ENCODE results near the gene OAS1. TPM values are rescaled to one million over a fixed set of nuclear protein-coding genes. Genes with fewer than 3 reads are reported as not detected.

The OAS1 gene
- polyA plus RNA-seq, 1 experiment = 0.19 TPM

- Histone ChIP-seq H3K9me3 (ENCODE audit: control insufficient read depth, insufficient read depth, low read length) (no peaks in the 10 kb centered on the region), H3K4me3 (ENCODE audit: low read depth, low read length) (no peak overlapping the region), H3K27ac (ENCODE audit: low read depth, low read length) (no peak overlapping the region), H3K27me3 (ENCODE audit: control insufficient read depth, insufficient read depth, low read length) (no peaks in the 10 kb centered on the region)
- POLR2A ChIA-PET = no interaction called here
- DNase-seq (ENCODE audit: low read depth, low spot score) = no peak
- TF ChIP-seq CTCF (IDR thresholded peaks at IDR 0.05; ENCODE audit: low read depth, low read length) = no peak
- CTCF ChIA-PET = no interaction called here
Observed at GRCh38 chr12:112868459-112869041, 38.2 kb upstream of the OAS1 start.

GRCh38 chr12:112869091-112869490, 37.7 kb upstream of the OAS1 start:
- ChIA-PET POLR2A (no interaction called here), CTCF (no interaction called here)
- Histone ChIP-seq H3K27ac (ENCODE audit: low read depth, low read length) (no peak overlapping the region), H3K27me3 (ENCODE audit: control insufficient read depth, insufficient read depth, low read length) (no peaks in the 10 kb centered on the region), H3K9me3 (ENCODE audit: control insufficient read depth, insufficient read depth, low read length) (no peaks in the 10 kb centered on the region), H3K4me3 (ENCODE audit: low read depth, low read length) (no peak overlapping the region)
- no peak for DNase-seq (ENCODE audit: low read depth, low spot score)
- TF ChIP-seq CTCF (IDR thresholded peaks at IDR 0.05; ENCODE audit: low read depth, low read length) = no peak

GRCh38 chr12:112869778-112870177, 37.0 kb upstream of the OAS1 start:
- CTCF ChIA-PET = no interaction called here

GRCh38 chr12:112870267-112870980, 36.3 kb upstream of the OAS1 start:
- H3K27ac ChIP-seq (ENCODE audit: low read depth, low read length) = no peak overlapping the region
- ChIA-PET CTCF (no interaction called here), POLR2A (no interaction called here)
- H3K27me3 ChIP-seq (ENCODE audit: control insufficient read depth, insufficient read depth, low read length) = no peaks in the 10 kb centered on the region
- H3K9me3 ChIP-seq (ENCODE audit: control insufficient read depth, insufficient read depth, low read length) = no peaks in the 10 kb centered on the region
- H3K4me3 ChIP-seq (ENCODE audit: low read depth, low read length) = no peak overlapping the region
- TF ChIP-seq CTCF (IDR thresholded peaks at IDR 0.05; ENCODE audit: low read depth, low read length) = no peak
- no peak for DNase-seq (ENCODE audit: low read depth, low spot score)

More at GRCh38 chr12:112869778-112870177, 37.0 kb upstream of the OAS1 start:
- H3K27me3 ChIP-seq (ENCODE audit: control insufficient read depth, insufficient read depth, low read length) = no peaks in the 10 kb centered on the region
- H3K4me3 ChIP-seq (ENCODE audit: low read depth, low read length) = no peak overlapping the region
- H3K9me3 ChIP-seq (ENCODE audit: control insufficient read depth, insufficient read depth, low read length) = no peaks in the 10 kb centered on the region
- POLR2A ChIA-PET = no interaction called here
- no peak for TF ChIP-seq CTCF (IDR thresholded peaks at IDR 0.05; ENCODE audit: low read depth, low read length)
- no peak for DNase-seq (ENCODE audit: low read depth, low spot score)
- no peak overlapping the region for H3K27ac ChIP-seq (ENCODE audit: low read depth, low read length)

- ChIA-PET POLR2A (no interaction called here), CTCF (no interaction called here)
- H3K4me3 ChIP-seq (ENCODE audit: low read depth, low read length) = no peak overlapping the region
- no peaks in the 10 kb centered on the region for H3K9me3 ChIP-seq (ENCODE audit: control insufficient read depth, insufficient read depth, low read length)
- no peak for DNase-seq (ENCODE audit: low read depth, low spot score)
- TF ChIP-seq CTCF (IDR thresholded peaks at IDR 0.05; ENCODE audit: low read depth, low read length) = no peak
- no peak overlapping the region for H3K27ac ChIP-seq (ENCODE audit: low read depth, low read length)
- peaks cover 3% of the 10 kb centered on the region for H3K27me3 ChIP-seq (ENCODE audit: control insufficient read depth, insufficient read depth, low read length)
Observed at GRCh38 chr12:112875608-112876007, 31.2 kb upstream of the OAS1 start.

Data from AG04450 (cell line).